Ectodermal cell (in vitro differentiated cells): ENCODE data around the gene RAB11FIP4.

Experiments used
- H3K27ac ChIP-seq: 2 replicates; pipeline ENCODE4 v1.7.0; 2013; ENCODE audit warnings: mild to moderate bottlenecking, low read depth, low read length; ENCODE audit not compliant: insufficient read depth, poor library complexity, severe bottlenecking
- H3K27me3 ChIP-seq: 2 replicates; pipeline ENCODE4 v1.7.0; 2013; ENCODE audit warnings: mild to moderate bottlenecking, low read length; ENCODE audit not compliant: insufficient read depth, control insufficient read depth, poor library complexity, severe bottlenecking
- H3K36me3 ChIP-seq: one replicate; pipeline ENCODE4 v1.7.0; 2013; ENCODE audit warnings: low read length; ENCODE audit not compliant: control insufficient read depth, insufficient read depth
- H3K4me1 ChIP-seq: one replicate; pipeline ENCODE4 v1.7.0; 2013; ENCODE audit warnings: low read length; ENCODE audit not compliant: control insufficient read depth, insufficient read depth
- H3K4me3 ChIP-seq: 2 replicates; pipeline ENCODE4 v1.7.0; 2013; ENCODE audit warnings: low read depth, low read length, control low read depth; ENCODE audit not compliant: insufficient read depth
- H3K9me3 ChIP-seq: 2 replicates; pipeline ENCODE4 v1.7.0; 2013; ENCODE audit warnings: mild to moderate bottlenecking, low read length, moderate library complexity; ENCODE audit not compliant: control insufficient read depth
- WGBS, 2 experiments: methylation state at CpG; one replicate each; pipeline ENCODE4 v1.1.7; 2013; ENCODE audit warnings: missing lambda C conversion rate in 2 of 2; 5-methylcytosine and 5-hydroxymethylcytosine counted together

Gene RAB11FIP4

DNA sequence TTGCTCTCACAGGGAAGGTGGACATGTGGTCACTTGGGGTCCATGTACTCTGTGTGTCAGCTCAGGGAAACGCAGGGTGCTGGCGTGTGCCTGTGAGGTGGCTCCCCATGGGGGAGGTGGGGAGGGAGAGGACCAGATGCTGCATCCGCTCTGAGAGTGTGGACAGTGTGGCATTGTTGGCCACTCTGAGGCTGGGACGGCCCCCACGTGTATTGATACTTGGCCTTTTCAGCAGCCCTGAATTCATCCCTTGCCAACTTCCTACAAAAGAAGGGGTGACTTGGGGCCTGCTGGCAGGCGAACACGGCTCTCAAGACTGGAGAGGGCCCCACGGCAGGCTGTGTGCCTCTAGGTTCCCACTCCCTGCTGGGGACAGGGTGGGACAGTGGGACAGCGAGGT lies 120.1 kb downstream of the RAB11FIP4 start:
- no peak overlapping the region for H3K27ac ChIP-seq
- 94% methylated on average over 9 of the region's 9 CpGs for WGBS, 2 experiments
- no peaks in the 10 kb centered on the region for H3K9me3 ChIP-seq
- H3K4me1 ChIP-seq: no peaks in the 10 kb centered on the region
- no peaks in the 10 kb centered on the region for H3K36me3 ChIP-seq
- no peak overlapping the region for H3K4me3 ChIP-seq
- no peaks in the 10 kb centered on the region for H3K27me3 ChIP-seq

DNA sequence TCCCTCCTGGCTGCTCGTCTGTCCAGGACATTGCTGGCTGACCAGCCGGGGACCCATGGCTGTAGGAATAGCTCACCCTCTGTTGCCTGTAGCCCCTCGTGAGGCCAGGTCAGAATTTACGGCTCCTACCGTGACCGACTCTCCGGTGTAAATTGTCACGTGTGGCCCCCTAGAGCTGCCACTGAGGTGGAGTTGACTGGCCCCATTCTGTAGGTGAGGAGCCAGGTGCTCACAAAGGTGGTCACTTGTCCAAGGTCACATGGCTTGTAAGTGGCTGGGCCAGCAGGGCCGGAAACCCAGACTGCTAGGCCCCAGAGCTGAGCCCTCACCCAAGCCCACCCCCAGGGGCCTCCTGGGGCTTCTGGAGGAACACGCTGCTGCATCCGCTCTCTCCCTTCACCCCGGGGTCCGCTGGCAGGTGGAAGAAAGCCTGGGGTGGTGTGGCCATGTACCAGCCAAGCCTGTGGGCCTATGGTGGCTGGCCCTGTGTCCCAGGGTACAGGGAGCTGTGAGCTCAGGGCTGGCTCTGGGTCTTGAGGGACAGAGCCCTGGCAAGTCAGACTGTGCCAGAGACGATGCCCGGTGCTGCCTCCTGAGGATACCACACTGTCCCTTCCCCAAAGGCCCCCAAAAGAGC lies 120.7 kb downstream of the RAB11FIP4 start:
- Histone ChIP-seq H3K4me3 (no peak overlapping the region), H3K27ac (no peak overlapping the region), H3K36me3 (no peaks in the 10 kb centered on the region), H3K4me1 (no peaks in the 10 kb centered on the region), H3K9me3 (no peaks in the 10 kb centered on the region), H3K27me3 (no peaks in the 10 kb centered on the region)
- 94 to 95% methylated on average over 15 of the region's 15 CpGs for WGBS, 2 experiments

DNA sequence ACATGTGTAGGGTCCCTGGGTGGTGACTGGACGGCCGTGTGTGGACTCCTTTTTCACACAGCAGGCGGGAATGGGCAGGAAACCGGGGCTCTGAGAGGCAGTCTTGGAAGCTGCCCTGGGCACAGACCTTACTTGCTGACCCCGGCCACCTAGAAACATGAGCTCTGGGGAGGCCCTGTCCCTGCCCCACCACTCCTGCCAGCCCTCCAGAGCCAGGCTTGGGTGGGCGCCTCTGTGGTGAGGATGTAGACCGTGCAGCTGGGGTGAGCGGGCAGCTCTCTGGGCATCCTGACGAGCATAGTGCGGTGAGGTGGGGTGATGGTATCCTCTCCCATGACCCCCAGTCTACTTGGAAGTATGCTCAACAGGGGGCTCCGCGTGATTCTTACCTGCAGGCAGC lies 121.3 kb downstream of the RAB11FIP4 start:
- H3K9me3 ChIP-seq: no peaks in the 10 kb centered on the region
- no peaks in the 10 kb centered on the region for H3K27me3 ChIP-seq
- H3K36me3 ChIP-seq: no peaks in the 10 kb centered on the region
- 95 to 96% methylated on average over 12 of the region's 12 CpGs for WGBS, 2 experiments
- H3K4me3 ChIP-seq: no peak overlapping the region
- no peaks in the 10 kb centered on the region for H3K4me1 ChIP-seq
- H3K27ac ChIP-seq: no peak overlapping the region

DNA sequence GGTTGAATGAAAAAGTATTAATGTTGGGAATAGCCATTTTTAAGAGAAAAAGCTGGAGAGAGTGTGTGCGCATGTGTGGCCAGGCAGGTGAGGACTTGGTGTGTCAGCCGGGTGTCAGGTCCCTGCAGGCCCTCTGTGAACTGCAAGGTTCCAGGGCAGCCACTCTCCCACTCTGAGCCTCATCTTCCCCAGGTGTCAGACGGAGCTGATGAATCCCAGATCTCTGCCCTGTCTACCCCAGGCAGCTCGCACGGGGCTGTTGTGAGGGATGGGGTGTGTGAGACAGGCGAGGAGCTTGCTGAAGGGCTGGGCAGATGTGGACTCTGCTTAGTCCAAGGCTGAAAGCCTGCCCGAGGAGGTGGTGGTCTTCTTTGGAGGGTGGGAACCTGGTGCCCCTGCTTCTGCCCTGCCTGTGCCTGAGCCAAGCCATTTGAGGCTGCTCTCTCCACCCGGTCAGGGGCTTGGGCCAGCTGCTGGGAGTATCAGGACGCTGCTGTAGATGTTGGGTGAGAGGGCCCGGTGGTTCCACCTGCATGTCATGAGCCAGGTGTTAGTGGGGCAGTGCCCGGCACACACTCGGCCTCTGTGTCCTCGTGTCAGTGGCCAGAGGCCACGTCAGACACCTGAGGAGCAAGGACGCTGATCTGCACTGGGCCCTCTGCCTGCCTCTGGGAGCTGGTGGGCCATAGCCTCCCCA lies 122.4 kb downstream of the RAB11FIP4 start:
- Histone ChIP-seq H3K4me3 (no peak overlapping the region), H3K9me3 (no peaks in the 10 kb centered on the region), H3K36me3 (no peaks in the 10 kb centered on the region), H3K27me3 (no peaks in the 10 kb centered on the region), H3K4me1 (no peaks in the 10 kb centered on the region), H3K27ac (no peak overlapping the region)
- WGBS, 2 experiments: 95% methylated on average over 15 of the region's 15 CpGs

DNA sequence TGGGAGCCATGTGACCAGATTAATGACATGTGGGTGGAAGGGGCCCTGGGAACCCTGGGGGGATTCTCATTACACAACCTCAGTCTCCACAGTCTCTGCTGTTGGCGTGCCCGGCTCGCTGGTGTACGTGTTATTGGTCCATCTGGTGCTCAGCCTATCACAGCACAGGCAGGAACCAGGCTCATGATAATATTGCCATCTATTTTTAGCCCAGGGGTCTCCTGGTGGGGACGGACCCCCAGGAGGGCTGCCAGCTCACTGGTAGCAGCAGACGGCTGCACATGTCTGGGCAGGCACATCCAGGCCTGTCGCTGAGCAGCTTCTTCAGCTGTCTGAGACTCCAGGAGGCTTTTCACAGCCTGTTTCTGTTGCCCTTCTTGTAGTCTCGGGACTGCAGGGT lies 123.8 kb downstream of the RAB11FIP4 start:
- WGBS, 2 experiments: 92 to 93% methylated on average over 8 of the region's 8 CpGs
- no peaks in the 10 kb centered on the region for H3K4me1 ChIP-seq
- H3K9me3 ChIP-seq: no peaks in the 10 kb centered on the region
- H3K27me3 ChIP-seq: no peaks in the 10 kb centered on the region
- H3K27ac ChIP-seq: no peak overlapping the region
- no peaks in the 10 kb centered on the region for H3K36me3 ChIP-seq
- H3K4me3 ChIP-seq: no peak overlapping the region

DNA sequence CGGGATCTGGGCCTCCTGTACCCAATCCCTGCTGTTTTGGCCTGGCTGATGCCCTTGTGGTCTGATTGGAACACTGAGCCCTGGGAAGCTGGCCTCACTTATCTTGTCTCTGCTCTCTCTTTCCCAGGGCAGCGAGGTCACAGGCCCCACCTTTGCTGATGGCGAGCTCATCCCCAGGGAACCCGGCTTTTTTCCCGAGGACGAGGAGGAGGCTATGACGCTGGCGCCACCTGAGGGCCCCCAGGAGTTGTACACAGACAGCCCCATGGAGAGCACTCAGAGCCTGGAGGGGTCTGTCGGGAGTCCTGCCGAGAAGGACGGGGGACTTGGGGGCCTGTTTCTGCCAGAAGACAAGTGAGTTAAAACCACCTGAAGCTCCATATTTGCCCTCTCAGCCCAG lies 126.0 kb downstream of the RAB11FIP4 start:
- no peaks in the 10 kb centered on the region for H3K9me3 ChIP-seq
- H3K36me3 ChIP-seq: no peaks in the 10 kb centered on the region
- no peaks in the 10 kb centered on the region for H3K4me1 ChIP-seq
- H3K27me3 ChIP-seq: no peaks in the 10 kb centered on the region
- H3K4me3 ChIP-seq: no peak overlapping the region
- H3K27ac ChIP-seq: no peak overlapping the region
- WGBS, 2 experiments: 56% methylated on average over 11 of the region's 11 CpGs

DNA sequence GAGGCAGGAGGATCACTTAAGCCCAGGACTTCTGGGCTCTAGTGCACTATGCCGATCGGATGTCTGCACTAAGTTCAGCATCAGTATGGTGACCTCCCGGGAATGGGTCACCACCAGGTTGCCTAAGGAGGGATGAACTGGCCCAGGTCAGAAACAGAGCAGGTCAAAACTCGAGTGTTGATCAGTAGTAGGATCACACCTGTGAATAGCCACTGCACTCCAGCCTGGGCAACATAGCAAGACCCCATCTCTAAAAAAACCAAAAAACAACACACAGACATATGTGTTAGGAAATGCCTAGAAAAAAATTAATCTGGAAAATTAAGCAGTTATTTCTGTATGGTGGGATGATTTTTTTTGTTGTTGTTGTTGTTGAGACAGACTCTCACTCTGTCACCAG lies 127.0 kb downstream of the RAB11FIP4 start:
- Histone ChIP-seq H3K27ac (no peak overlapping the region), H3K4me1 (no peaks in the 10 kb centered on the region), H3K4me3 (no peak overlapping the region), H3K9me3 (no peaks in the 10 kb centered on the region), H3K36me3 (peaks cover 1% of the 10 kb centered on the region), H3K27me3 (no peaks in the 10 kb centered on the region)
- 97% methylated on average over 4 of the region's 4 CpGs for WGBS, 2 experiments

DNA sequence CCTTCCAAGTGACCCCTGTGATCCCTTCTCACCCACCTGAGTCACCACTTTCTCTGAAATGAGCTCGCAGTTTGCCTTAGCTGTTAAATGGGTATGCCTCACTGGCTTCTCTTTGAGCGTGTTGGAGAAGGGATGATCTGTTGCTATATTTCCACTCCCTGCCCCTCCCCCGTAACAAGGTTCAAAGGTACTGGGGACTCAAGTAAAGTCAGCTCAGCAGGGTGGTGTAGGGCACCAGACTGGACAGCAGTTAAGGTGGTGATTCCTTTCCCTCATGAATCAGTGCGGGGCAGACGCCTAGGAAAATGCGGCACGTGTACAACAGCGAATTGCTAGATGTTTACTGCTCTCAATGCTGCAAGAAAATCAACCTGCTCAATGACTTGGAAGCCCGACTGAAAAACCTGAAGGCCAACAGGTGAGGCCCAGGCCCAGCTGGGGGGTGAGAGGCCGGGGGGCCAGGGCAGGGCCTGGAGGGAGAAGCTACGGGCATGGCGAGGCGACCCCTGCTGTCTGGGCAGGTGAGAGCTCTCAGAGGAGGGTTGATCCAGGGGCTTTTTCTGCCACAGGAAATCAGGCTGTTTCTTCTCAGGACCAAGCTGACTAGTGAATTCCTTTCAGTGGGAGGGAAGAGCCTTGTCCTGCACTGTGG lies 130.3 kb downstream of the RAB11FIP4 start:
- H3K9me3 ChIP-seq: no peaks in the 10 kb centered on the region
- H3K4me3 ChIP-seq: no peak overlapping the region
- 94 to 95% methylated on average over 13 of the region's 13 CpGs for WGBS, 2 experiments
- H3K36me3 ChIP-seq: peaks cover 8% of the 10 kb centered on the region
- no peaks in the 10 kb centered on the region for H3K4me1 ChIP-seq
- no peaks in the 10 kb centered on the region for H3K27me3 ChIP-seq
- H3K27ac ChIP-seq: no peak overlapping the region

DNA sequence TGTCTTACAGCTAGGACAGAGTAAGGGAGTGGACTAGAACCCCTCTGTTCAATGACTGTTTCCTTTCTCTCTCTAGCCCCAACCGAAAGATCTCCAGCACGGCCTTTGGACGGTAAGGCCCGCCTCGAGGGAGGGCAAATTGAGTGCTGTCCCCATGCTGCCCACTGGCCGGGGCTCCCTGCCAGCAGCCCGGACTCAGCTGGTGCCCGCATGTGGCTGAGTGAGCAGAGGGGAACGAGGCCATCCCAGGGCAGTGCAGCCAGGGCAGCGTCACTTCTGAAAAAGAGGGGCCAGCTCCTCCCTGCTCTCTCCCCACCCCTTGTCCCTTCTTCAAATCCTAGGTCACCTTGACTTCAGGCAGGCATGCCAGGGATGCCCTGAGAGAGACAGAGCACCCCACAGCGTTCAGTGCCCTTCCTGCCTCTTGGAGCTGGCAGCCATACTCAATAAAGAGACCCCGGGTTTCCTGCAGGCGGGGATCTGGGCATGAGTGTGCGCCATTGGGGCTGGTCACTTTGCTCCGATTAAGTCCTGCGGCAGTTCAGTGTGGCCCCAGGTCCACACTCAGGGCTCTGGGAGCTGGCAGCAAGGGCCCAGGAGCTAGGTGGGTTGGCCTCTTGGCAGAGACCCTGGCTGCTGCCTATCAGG lies 130.9 kb downstream of the RAB11FIP4 start:
- no peaks in the 10 kb centered on the region for H3K27me3 ChIP-seq
- 94 to 95% methylated on average over 16 of the region's 16 CpGs for WGBS, 2 experiments
- no peaks in the 10 kb centered on the region for H3K4me1 ChIP-seq
- no peak overlapping the region for H3K4me3 ChIP-seq
- H3K27ac ChIP-seq: no peak overlapping the region
- H3K36me3 ChIP-seq: peaks cover 8% of the 10 kb centered on the region
- H3K9me3 ChIP-seq: no peaks in the 10 kb centered on the region

DNA sequence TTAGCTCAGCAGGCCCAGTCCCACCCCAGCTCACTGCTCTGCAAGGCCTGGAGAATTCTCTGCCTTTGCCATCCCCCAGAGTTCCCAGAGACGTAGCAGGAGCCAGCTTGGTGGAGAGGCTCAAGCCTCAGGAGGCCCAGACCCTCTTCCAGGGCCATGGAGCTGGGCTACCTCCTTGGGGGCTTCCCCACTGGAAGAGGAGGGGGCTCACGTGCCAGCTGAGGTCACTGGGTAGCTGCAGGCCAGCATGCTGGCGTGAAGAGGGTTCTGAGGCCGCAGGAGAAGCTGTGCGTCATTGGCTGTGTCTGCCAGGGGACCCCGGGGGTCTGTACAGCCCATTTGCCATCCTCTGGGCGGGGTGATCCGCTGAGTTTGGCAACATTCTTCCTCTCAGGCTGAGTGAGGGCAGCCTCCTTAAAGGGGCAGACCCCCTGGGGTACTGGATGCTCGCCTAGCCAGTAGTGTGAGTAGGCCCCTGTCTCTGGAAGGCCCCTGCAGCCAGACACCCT lies 131.6 kb downstream of the RAB11FIP4 start:
- no peaks in the 10 kb centered on the region for H3K4me1 ChIP-seq
- peaks cover 8% of the 10 kb centered on the region for H3K36me3 ChIP-seq
- WGBS, 2 experiments: 85% methylated on average over 9 of the region's 9 CpGs

More for the DNA sequence above, 131.6 kb downstream of the RAB11FIP4 start:
- H3K4me3 ChIP-seq: no peak overlapping the region
- no peaks in the 10 kb centered on the region for H3K27me3 ChIP-seq
- no peak overlapping the region for H3K27ac ChIP-seq
- no peaks in the 10 kb centered on the region for H3K9me3 ChIP-seq
